Measurements from ENCODE around the gene ADD3. TPM values are rescaled to one million over a fixed set of nuclear protein-coding genes. Genes with fewer than 3 reads are reported as not detected.

ADD3 gene
- total and polyA plus RNA-seq, 11 donors, result 28.8 to 659 (median 97.1) TPM

- no peak for TF ChIP-seq POLR2A (IDR thresholded peaks at IDR 0.05)
- TF ChIP-seq, protein P1, sequence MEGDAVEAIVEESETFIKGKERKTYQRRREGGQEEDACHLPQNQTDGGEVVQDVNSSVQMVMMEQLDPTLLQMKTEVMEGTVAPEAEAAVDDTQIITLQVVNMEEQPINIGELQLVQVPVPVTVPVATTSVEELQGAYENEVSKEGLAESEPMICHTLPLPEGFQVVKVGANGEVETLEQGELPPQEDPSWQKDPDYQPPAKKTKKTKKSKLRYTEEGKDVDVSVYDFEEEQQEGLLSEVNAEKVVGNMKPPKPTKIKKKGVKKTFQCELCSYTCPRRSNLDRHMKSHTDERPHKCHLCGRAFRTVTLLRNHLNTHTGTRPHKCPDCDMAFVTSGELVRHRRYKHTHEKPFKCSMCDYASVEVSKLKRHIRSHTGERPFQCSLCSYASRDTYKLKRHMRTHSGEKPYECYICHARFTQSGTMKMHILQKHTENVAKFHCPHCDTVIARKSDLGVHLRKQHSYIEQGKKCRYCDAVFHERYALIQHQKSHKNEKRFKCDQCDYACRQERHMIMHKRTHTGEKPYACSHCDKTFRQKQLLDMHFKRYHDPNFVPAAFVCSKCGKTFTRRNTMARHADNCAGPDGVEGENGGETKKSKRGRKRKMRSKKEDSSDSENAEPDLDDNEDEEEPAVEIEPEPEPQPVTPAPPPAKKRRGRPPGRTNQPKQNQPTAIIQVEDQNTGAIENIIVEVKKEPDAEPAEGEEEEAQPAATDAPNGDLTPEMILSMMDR (IDR thresholded peaks at IDR 0.05), result no peak
- H3K4me3 ChIP-seq, result no peak overlapping the region
Measured at GRCh38 chr10:110158051-110159005, 150.5 kb downstream of the ADD3 start.

GRCh38 chr10:110160081-110160480 is 152.3 kb downstream of the ADD3 start:
- Histone ChIP-seq H3K36me3 (no peaks in the 10 kb centered on the region), H3K4me3 (no peak overlapping the region), H3K27me3 (peaks cover 0 to 7% (median 0%) of the 10 kb centered on the region in 9 donors), H3K4me1 (peaks cover 0 to 18% (median 0%) of the 10 kb centered on the region in 12 donors), H3K9me3 (no peaks in the 10 kb centered on the region), H3K27ac (no peak overlapping the region)
- intact Hi-C loops (cut with DNase I), result loop anchor here in 1 of 10 donors (2.0 kb wide), 1 partner anchor 13 kb away; no protein-coding TSS in a partner anchor
- no peak for TF ChIP-seq POLR2A (IDR thresholded peaks at IDR 0.05)
- TF ChIP-seq, protein P1 (IDR thresholded peaks at IDR 0.05), result no peak
- ATAC-seq, result no peak
- no peak for DNase-seq
- WGBS, 4 donors, result 91 to 98% (median 93%) methylated on average over 4 of the region's 4 CpGs

More at GRCh38 chr10:110158051-110159005, 150.5 kb downstream of the ADD3 start:
- no peak for ATAC-seq
- peaks cover 0 to 18% (median 0%) of the 10 kb centered on the region in 12 donors for H3K4me1 ChIP-seq
- H3K27ac ChIP-seq, result no peak overlapping the region
- DNase-seq, result no peak
- peaks cover 0 to 7% (median 0%) of the 10 kb centered on the region in 9 donors for H3K27me3 ChIP-seq
- 90 to 92% (median 91%) methylated on average over 11 of the region's 11 CpGs for WGBS, 4 donors
- intact Hi-C loops (cut with DNase I), result no loop called here
- H3K36me3 ChIP-seq, result no peaks in the 10 kb centered on the region
- no peaks in the 10 kb centered on the region for H3K9me3 ChIP-seq

DNA sequence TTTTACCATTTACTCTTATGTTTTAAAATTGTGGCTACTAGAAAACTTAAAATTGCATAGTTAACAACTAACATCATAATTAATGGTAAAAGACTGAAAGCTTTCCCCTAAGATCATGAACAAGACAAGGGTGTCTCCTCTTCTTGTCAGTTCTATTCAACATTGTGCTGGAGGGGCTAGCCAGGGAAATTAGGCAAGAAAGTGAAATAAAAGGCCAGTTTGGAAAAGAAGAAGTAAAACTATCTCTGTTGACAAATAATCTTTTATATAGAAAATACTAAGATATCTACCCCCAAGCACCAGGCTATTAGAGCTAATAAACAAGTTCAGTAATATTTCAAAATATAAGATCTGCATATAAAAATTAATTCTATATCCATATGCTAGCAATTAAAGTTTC is 152.7 kb downstream of the ADD3 start:
- peaks cover 0 to 9% (median 0%) of the 10 kb centered on the region in 9 donors for H3K27me3 ChIP-seq
- TF ChIP-seq, protein P1 (IDR thresholded peaks at IDR 0.05), result no peak
- no peak for TF ChIP-seq POLR2A (IDR thresholded peaks at IDR 0.05)
- no peaks in the 10 kb centered on the region for H3K36me3 ChIP-seq
- H3K9me3 ChIP-seq, result no peaks in the 10 kb centered on the region
- ATAC-seq (no peak), DNase-seq (no peak)
- H3K4me3 ChIP-seq, result no peak overlapping the region
- peaks cover 0 to 18% (median 0%) of the 10 kb centered on the region in 12 donors for H3K4me1 ChIP-seq
- no peak overlapping the region for H3K27ac ChIP-seq
- intact Hi-C loops (cut with DNase I), result loop anchor here in 1 of 10 donors (2.0 kb wide), 1 partner anchor 14 kb away; no protein-coding TSS in a partner anchor

GRCh38 chr10:110162741-110163145 is 155.0 kb downstream of the ADD3 start:
- intact Hi-C loops (cut with DNase I), result no loop called here
- H3K4me3 ChIP-seq, result no peak overlapping the region
- WGBS, 4 donors, result 40 to 68% (median 49%) methylated on average over 3 to 6 of the region's 6 CpGs
- H3K27ac ChIP-seq, result no peak overlapping the region
- H3K9me3 ChIP-seq, result no peaks in the 10 kb centered on the region
- no peak for DNase-seq
- no peaks in the 10 kb centered on the region for H3K36me3 ChIP-seq
- H3K4me1 ChIP-seq, result peaks cover 0 to 8% (median 0%) of the 10 kb centered on the region in 12 donors
- TF ChIP-seq, protein P1 (IDR thresholded peaks at IDR 0.05), result no peak
- no peak for TF ChIP-seq POLR2A (IDR thresholded peaks at IDR 0.05)
- H3K27me3 ChIP-seq, result peaks cover 0 to 28% (median 0%) of the 10 kb centered on the region in 9 donors
- no peak for ATAC-seq

Measured in heart left ventricle (tissue), 16 donors.